Duodenal mucosa (tissue), 2 donors: ENCODE measurements around the gene GSTM5.
"Not testable (repeated sequence)": the region's sequence is repeated elsewhere in the genome, so short reads cannot be mapped to it uniquely, and the experiment has no call there.

Source experiments
- H3K27ac ChIP-seq: one replicate; pipeline ENCODE4 v1.7.0; 2013; ENCODE audit warnings: low read depth, low read length
- H3K27me3 ChIP-seq, 2 donors: one replicate each; pipeline ENCODE4 v1.7.0; 2013; ENCODE audit warnings: low read length in 2 of 2, control low read depth in 1 of 2; ENCODE audit not compliant: insufficient read depth in 2 of 2, control insufficient read depth in 1 of 2
- H3K36me3 ChIP-seq, 2 donors: one replicate each; pipeline ENCODE4 v1.7.0; 2013; ENCODE audit warnings: low read length in 2 of 2, control low read depth in 1 of 2; ENCODE audit not compliant: insufficient read depth in 2 of 2, control insufficient read depth in 1 of 2
- H3K4me1 ChIP-seq, 2 donors: one replicate each; pipeline ENCODE4 v1.7.0; 2013; ENCODE audit warnings: low read length in 2 of 2, control low read depth in 1 of 2; ENCODE audit not compliant: insufficient read depth in 2 of 2, control insufficient read depth in 1 of 2
- H3K4me3 ChIP-seq, 2 donors: one replicate each; pipeline ENCODE4 v1.7.0; 2013; ENCODE audit warnings: low read length in 2 of 2, low read depth in 1 of 2
- H3K9ac ChIP-seq, 2 donors: one replicate each; pipeline ENCODE4 v1.7.0; 2013; ENCODE audit warnings: low read length in 2 of 2, low read depth in 1 of 2
- H3K9me3 ChIP-seq, 2 donors: one replicate each; pipeline ENCODE4 v1.7.0; 2013; ENCODE audit warnings: low read length in 2 of 2, control low read depth in 1 of 2; ENCODE audit not compliant: control insufficient read depth in 1 of 2

GSTM5 gene

DNA sequence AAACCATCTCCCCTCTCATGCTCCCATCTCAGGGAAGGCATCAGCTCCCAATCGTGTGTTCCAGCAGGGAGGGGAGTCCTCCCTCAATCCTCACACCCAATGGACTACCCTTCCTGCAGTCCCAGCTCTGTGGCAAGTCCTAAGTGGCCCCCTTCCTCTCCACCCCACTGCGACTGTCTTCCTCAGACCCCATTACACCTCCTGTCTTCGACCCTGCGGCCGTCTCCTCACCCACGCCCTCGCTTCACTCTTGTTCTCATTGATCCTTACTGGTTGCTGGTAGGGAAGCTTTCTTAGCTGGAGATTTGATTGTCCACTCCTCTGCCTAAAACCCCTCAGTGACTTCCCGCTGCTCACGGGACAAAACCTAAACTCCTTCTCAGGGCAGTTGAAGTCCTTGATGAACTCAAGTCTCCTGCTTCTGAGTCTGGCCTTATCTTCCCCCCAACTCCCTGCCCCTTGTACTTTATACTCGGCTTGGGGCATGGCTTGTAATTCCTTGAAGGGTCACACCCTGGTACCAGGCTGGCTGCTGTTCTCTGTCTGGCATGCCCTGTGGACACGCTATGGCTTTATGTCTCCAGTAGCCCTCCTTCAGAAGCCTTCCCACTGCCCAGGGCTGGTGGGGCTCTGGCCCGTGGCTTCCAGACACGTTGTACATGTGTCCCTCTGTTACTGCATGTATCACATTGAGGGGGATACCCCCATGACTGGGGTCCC lies 54.0 kb downstream of the GSTM5 start:
- Histone ChIP-seq H3K27ac (peak overlapping the region; percentile 26), H3K9me3 (no peaks in the 10 kb centered on the region), H3K27me3 (no peaks in the 10 kb centered on the region), H3K4me1 (peaks cover 54 to 61% of the 10 kb centered on the region in 2 donors), H3K36me3 (peaks cover 0 to 8% of the 10 kb centered on the region in 2 donors), H3K9ac (peak overlapping the region; percentile 77 to 100), H3K4me3 (peak overlapping the region; percentile 24 to 57)

DNA sequence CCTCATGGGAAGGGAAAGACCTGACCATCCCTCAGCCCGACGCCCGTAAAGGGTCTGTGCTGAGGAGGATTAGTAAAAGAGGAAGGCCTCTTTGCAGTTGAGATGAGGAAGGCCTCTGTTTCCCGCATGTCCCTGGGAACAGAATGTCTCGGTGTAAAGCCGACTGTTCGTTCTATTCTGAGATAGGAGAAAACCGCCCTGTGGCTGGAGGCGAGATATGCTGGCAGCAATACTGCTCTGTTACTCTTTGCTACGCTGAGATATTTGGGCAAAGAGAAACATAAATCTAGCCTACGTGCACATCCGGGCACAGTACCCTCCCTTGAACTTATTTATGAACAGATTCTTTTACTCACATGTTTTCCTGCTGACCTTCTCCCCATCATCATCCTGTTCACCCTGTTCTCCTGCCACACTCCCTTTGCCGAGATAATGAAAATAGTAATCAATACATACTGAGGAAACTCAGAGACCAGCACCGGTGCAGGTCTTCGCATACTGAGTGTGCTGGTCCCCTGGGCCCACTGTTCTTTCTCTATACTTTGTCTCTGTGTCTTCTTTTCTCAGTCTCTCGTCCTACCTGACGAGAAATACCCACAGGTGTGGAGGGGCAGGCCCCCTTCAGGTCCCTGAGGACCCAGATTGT lies 55.1 kb downstream of the GSTM5 start:
- H3K4me1 ChIP-seq, result peaks cover 51 to 55% of the 10 kb centered on the region in 2 donors
- peak overlapping the region in 1 of 2 donors; percentile 20 for H3K9ac ChIP-seq
- H3K27ac ChIP-seq, H3K9me3 ChIP-seq, H3K27me3 ChIP-seq, H3K36me3 ChIP-seq, H3K4me3 ChIP-seq: not testable (repeated sequence)
